Osteocyte (in vitro differentiated cells): Measurements from ENCODE around the gene FBXO38. TPM values are rescaled to one million over a fixed set of nuclear protein-coding genes. Genes with fewer than 3 reads are reported as not detected.

ENCODE experiments used
- DNase-seq: peaks from one replicate; pipeline ENCODE4 v3.0.0; 2021; ENCODE audit warnings: mixed read lengths; ENCODE audit not compliant: unreplicated experiment; ENCODE audit errors: extremely low spot score
- H3K27ac Mint-ChIP-seq: one replicate; pipeline ENCODE4 v1.8.0; 2021; ENCODE audit warnings: mild to moderate bottlenecking, mixed read lengths; ENCODE audit not compliant: unreplicated experiment
- H3K27me3 Mint-ChIP-seq: one replicate; pipeline ENCODE4 v1.8.0; 2021; ENCODE audit warnings: mixed read lengths; ENCODE audit not compliant: unreplicated experiment
- H3K36me3 Mint-ChIP-seq: one replicate; pipeline ENCODE4 v1.8.0; 2021; ENCODE audit warnings: mixed read lengths; ENCODE audit not compliant: unreplicated experiment
- H3K4me1 Mint-ChIP-seq: one replicate; pipeline ENCODE4 v1.8.0; 2021; ENCODE audit warnings: mixed read lengths; ENCODE audit not compliant: unreplicated experiment
- H3K4me3 Mint-ChIP-seq: one replicate; pipeline ENCODE4 v1.8.0; 2021; ENCODE audit warnings: mild to moderate bottlenecking, moderate library complexity, mixed read lengths; ENCODE audit not compliant: unreplicated experiment
- H3K9me3 Mint-ChIP-seq: one replicate; pipeline ENCODE4 v1.8.0; 2021; ENCODE audit warnings: mixed read lengths; ENCODE audit not compliant: unreplicated experiment
- total RNA-seq: library from RNA; stranded (reverse); gene quantifications from 2 replicates; pipeline ENCODE4 v1.2.1, GENCODE V29; 2021
- TF ChIP-seq, protein P1 (sequence below): fragments of 200-600 bp; sonication (generic); IDR thresholded peaks from 2 replicates; pipeline ENCODE4 v1.5.0; 2021; ENCODE audit warnings: antibody characterized with exemption, mild to moderate bottlenecking, moderate library complexity

Gene FBXO38
- total RNA-seq, 1 donor from 2014 or later = 50.1 TPM

DNA sequence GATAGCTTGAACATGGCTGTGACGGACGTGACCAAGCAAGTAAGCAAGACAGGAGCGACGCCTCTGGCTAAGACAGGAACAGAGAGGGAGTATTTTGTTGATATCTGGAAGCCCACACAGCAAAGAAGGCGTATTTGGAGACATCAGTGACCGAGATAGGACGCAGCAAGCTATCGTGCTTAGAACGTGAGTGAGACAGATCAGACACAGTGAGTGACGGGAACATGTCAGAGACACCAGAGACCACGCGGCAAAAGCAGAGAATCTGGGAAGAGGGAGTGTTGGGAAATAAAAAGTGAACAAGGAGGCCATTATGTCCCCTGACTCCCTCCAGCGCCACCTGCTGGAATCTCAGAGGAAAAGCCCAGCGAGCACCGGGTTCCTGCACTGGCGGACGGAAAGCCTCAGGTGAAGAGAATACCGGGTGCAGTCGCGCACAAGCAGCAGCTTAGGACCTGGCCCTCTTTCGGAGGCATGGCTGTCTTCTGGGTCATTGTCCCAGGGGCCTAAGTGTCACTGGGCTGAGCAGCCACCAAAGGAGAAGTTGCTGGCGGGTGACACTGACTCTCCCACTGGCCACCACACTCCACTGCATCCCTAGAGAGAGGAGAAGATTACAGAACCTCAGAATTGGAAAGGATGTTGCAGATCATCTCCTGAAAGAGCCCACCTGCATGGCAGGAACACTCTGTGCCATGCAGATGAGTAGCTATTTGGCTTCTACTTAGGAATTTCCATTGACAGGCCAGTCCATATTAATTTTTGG lies 99.1 kb downstream of the FBXO38 start:
- no peak overlapping the region for H3K4me3 Mint-ChIP-seq

DNA sequence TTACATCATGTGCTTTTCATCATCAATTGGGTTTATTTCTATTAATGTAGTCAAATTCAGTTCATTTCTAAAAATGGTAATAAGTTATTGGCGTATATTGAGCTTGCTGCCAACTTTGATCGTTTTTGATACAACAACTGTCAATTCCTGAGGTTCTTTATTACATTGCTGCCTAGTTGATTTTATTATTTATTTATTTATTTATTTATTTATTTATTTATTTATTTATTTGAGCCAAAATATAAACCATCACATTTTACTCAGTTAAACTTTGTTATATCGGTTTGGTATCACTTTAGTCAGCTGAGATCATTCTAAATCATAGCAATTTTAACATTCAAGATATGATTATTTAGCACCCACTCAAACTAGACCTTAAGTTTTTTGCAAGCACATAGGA lies 100.0 kb downstream of the FBXO38 start:
- Mint-ChIP-seq H3K27ac (no peak overlapping the region), H3K27me3 (peaks cover 22% of the 10 kb centered on the region), H3K4me3 (no peak overlapping the region), H3K4me1 (peaks cover 10% of the 10 kb centered on the region), H3K9me3 (no peaks in the 10 kb centered on the region), H3K36me3 (no peaks in the 10 kb centered on the region)
- DNase-seq = no peak
- TF ChIP-seq, protein P1, sequence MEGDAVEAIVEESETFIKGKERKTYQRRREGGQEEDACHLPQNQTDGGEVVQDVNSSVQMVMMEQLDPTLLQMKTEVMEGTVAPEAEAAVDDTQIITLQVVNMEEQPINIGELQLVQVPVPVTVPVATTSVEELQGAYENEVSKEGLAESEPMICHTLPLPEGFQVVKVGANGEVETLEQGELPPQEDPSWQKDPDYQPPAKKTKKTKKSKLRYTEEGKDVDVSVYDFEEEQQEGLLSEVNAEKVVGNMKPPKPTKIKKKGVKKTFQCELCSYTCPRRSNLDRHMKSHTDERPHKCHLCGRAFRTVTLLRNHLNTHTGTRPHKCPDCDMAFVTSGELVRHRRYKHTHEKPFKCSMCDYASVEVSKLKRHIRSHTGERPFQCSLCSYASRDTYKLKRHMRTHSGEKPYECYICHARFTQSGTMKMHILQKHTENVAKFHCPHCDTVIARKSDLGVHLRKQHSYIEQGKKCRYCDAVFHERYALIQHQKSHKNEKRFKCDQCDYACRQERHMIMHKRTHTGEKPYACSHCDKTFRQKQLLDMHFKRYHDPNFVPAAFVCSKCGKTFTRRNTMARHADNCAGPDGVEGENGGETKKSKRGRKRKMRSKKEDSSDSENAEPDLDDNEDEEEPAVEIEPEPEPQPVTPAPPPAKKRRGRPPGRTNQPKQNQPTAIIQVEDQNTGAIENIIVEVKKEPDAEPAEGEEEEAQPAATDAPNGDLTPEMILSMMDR = no peak

More for the DNA sequence above, 99.1 kb downstream of the FBXO38 start:
- Mint-ChIP-seq H3K4me1 (peaks cover 10% of the 10 kb centered on the region), H3K36me3 (no peaks in the 10 kb centered on the region), H3K9me3 (no peaks in the 10 kb centered on the region), H3K27me3 (peaks cover 23% of the 10 kb centered on the region), H3K27ac (no peak overlapping the region)
- TF ChIP-seq, protein P1 = peak; percentile 53
- no peak for DNase-seq

DNA sequence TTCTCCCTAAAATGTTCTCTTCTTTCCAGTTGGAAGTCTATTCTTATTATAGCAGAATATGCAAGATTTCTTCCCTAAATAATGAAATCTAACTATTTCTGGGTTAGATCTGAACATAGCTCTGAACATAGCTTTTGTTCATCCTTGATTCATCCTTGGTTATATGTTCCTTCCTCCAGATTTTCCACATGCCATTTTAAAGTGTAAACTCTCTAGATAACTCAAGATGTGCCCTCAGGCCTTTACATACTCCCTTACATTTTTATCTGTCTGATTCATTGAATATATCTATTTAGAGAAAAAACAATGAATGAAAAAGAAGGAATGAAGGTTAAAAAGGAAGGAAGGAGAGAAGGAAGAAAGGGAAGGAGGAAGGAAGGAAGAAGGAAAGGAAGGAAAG lies 100.9 kb downstream of the FBXO38 start:
- Mint-ChIP-seq H3K9me3 (no peaks in the 10 kb centered on the region), H3K36me3 (no peaks in the 10 kb centered on the region), H3K4me1 (peaks cover 10% of the 10 kb centered on the region), H3K27me3 (peaks cover 28% of the 10 kb centered on the region), H3K4me3 (no peak overlapping the region), H3K27ac (no peak overlapping the region)
- DNase-seq = no peak
- TF ChIP-seq, protein P1 = no peak

DNA sequence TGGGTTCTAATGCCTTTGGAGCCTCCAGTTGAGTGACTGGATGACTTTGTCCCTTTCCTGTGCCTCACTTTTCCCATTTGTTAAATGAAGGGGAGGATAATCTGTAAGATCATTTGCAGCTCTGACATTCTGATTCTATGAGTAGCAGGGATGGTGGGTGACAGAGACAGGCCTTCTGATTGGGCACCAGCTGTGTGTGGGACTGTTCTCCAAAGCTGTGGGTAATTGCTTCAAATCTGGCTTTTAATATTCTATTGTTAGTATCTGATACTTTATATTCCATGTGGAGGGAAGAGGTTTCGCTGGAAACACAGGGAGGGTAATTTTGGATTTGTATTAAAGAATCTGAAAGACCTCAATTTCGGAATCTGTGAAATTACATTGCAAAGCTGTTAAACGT lies 102.7 kb downstream of the FBXO38 start:
- Mint-ChIP-seq H3K4me3 (no peak overlapping the region), H3K27me3 (peaks cover 41% of the 10 kb centered on the region), H3K9me3 (no peaks in the 10 kb centered on the region), H3K4me1 (peaks cover 10% of the 10 kb centered on the region), H3K27ac (no peak overlapping the region), H3K36me3 (no peaks in the 10 kb centered on the region)
- no peak for DNase-seq
- TF ChIP-seq, protein P1 = no peak

DNA sequence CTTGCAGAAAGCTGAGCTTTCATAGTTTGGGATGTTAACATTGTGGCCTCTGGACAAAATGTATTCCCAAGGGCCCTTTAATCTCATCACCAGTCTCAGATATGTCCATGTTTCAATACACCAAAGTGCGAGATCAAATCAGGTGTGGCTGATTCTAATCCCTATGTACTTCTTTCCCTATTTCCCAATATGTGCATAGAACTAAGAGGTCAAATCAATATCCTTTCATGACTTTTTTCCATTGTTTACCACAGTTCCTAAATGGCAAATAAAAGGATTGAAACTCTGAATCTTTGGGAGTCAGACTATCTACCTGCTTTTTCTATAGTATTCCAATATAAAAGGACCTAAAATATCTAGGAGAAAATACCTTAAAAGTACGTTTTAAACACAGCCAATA lies 105.0 kb downstream of the FBXO38 start:
- peaks cover 10% of the 10 kb centered on the region for H3K4me1 Mint-ChIP-seq
- peaks cover 53% of the 10 kb centered on the region for H3K27me3 Mint-ChIP-seq
- TF ChIP-seq, protein P1 = no peak
- no peak for DNase-seq
- H3K27ac Mint-ChIP-seq = no peak overlapping the region
- H3K9me3 Mint-ChIP-seq = no peaks in the 10 kb centered on the region
- H3K36me3 Mint-ChIP-seq = no peaks in the 10 kb centered on the region
- no peak overlapping the region for H3K4me3 Mint-ChIP-seq
